Embryonic facial prominence (tissue), 1 donor: ENCODE measurements around the gene LURAP1L.

Experiments
- DNase-seq: peaks from one replicate; pipeline ENCODE4 v3.0.0-alpha.2; 2016; ENCODE audit errors: extremely low spot score

Gene LURAP1L

GRCh38 chr9:12777121-12778022 lies 2.6 kb downstream of the LURAP1L start:
- DNase-seq = no peak

GRCh38 chr9:12778389-12778788 lies 3.6 kb downstream of the LURAP1L start:
- DNase-seq = no peak

- no peak for DNase-seq
These were observed 6.5 kb downstream of the LURAP1L start for GRCh38 chr9:12781226-12781733.

GRCh38 chr9:12783767-12784460 lies 9.1 kb downstream of the LURAP1L start:
- DNase-seq = no peak

GRCh38 chr9:12784461-12785259 lies 9.8 kb downstream of the LURAP1L start:
- no peak for DNase-seq

- no peak for DNase-seq
These were observed 10.5 kb downstream of the LURAP1L start for GRCh38 chr9:12785260-12785770.

- DNase-seq = no peak
These were observed 11.1 kb downstream of the LURAP1L start for GRCh38 chr9:12785941-12786340.

- no peak for DNase-seq
These were observed 15.2 kb downstream of the LURAP1L start for GRCh38 chr9:12790001-12790400.

- DNase-seq = no peak
These were observed 16.1 kb downstream of the LURAP1L start for GRCh38 chr9:12790883-12791282.

- DNase-seq = no peak
These were observed 19.4 kb downstream of the LURAP1L start for GRCh38 chr9:12794101-12794799.

GRCh38 chr9:12796601-12797000 lies 21.8 kb downstream of the LURAP1L start:
- no peak for DNase-seq

- DNase-seq = no peak
These were observed 22.2 kb downstream of the LURAP1L start for GRCh38 chr9:12797037-12797436.

GRCh38 chr9:12798066-12798770 lies 23.4 kb downstream of the LURAP1L start:
- no peak for DNase-seq

- DNase-seq = no peak
These were observed 26.4 kb downstream of the LURAP1L start for GRCh38 chr9:12801187-12801586.

- DNase-seq = no peak
These were observed 26.8 kb downstream of the LURAP1L start for GRCh38 chr9:12801663-12802062.

GRCh38 chr9:12802093-12802492 lies 27.3 kb downstream of the LURAP1L start:
- no peak for DNase-seq

GRCh38 chr9:12808569-12808968 lies 33.7 kb downstream of the LURAP1L start:
- DNase-seq = no peak

- DNase-seq = no peak
These were observed 34.9 kb downstream of the LURAP1L start for GRCh38 chr9:12809720-12810119.

- DNase-seq = no peak
These were observed 37.1 kb downstream of the LURAP1L start for GRCh38 chr9:12811935-12812334.

GRCh38 chr9:12812710-12813109 lies 37.9 kb downstream of the LURAP1L start:
- no peak for DNase-seq

- DNase-seq = no peak
These were observed 38.7 kb downstream of the LURAP1L start for GRCh38 chr9:12813533-12813932.
